ENCODE data around the gene SYNPO2.

Gene SYNPO2

GRCh38 chr4:118879409-118879808 is 9.2 kb upstream of the SYNPO2 start:
- no peak for DNase-seq (ENCODE audit: low read depth)

GRCh38 chr4:118881512-118882146 is 7.0 kb upstream of the SYNPO2 start:
- no peak for DNase-seq (ENCODE audit: low read depth)

GRCh38 chr4:118883861-118884260 is 4.8 kb upstream of the SYNPO2 start:
- DNase-seq (ENCODE audit: low read depth), result no peak

GRCh38 chr4:118884716-118885115 is 3.9 kb upstream of the SYNPO2 start:
- no peak for DNase-seq (ENCODE audit: low read depth)

- DNase-seq (ENCODE audit: low read depth), result no peak
Observed at GRCh38 chr4:118889312-118889691, 648 bp downstream of the SYNPO2 start.

GRCh38 chr4:118894034-118894433 is 5.4 kb downstream of the SYNPO2 start:
- no peak for DNase-seq (ENCODE audit: low read depth)

GRCh38 chr4:118898221-118898620 is 9.6 kb downstream of the SYNPO2 start:
- DNase-seq (ENCODE audit: low read depth), result no peak

- DNase-seq (ENCODE audit: low read depth), result no peak
Observed at GRCh38 chr4:118898684-118899138, 10.1 kb downstream of the SYNPO2 start.

GRCh38 chr4:118904418-118904817 is 15.8 kb downstream of the SYNPO2 start:
- DNase-seq (ENCODE audit: low read depth), result no peak

GRCh38 chr4:118904935-118905334 is 16.3 kb downstream of the SYNPO2 start:
- no peak for DNase-seq (ENCODE audit: low read depth)

GRCh38 chr4:118905566-118905965 is 16.9 kb downstream of the SYNPO2 start:
- DNase-seq (ENCODE audit: low read depth), result no peak

- no peak for DNase-seq (ENCODE audit: low read depth)
Observed at GRCh38 chr4:118909173-118909956, 20.7 kb downstream of the SYNPO2 start.

GRCh38 chr4:118910221-118910620 is 21.6 kb downstream of the SYNPO2 start:
- no peak for DNase-seq (ENCODE audit: low read depth)

- DNase-seq (ENCODE audit: low read depth), result no peak
Observed at GRCh38 chr4:118911238-118911703, 22.6 kb downstream of the SYNPO2 start.

GRCh38 chr4:118915468-118915867 is 26.8 kb downstream of the SYNPO2 start:
- DNase-seq (ENCODE audit: low read depth), result no peak

- no peak for DNase-seq (ENCODE audit: low read depth)
Observed at GRCh38 chr4:118916691-118917289, 28.1 kb downstream of the SYNPO2 start.

GRCh38 chr4:118917582-118917981 is 28.9 kb downstream of the SYNPO2 start:
- DNase-seq (ENCODE audit: low read depth), result no peak

- DNase-seq (ENCODE audit: low read depth), result no peak
Observed at GRCh38 chr4:118918388-118918787, 29.7 kb downstream of the SYNPO2 start.

GRCh38 chr4:118920247-118920646 is 31.6 kb downstream of the SYNPO2 start:
- DNase-seq (ENCODE audit: low read depth), result no peak

GRCh38 chr4:118921786-118922185 is 33.1 kb downstream of the SYNPO2 start:
- DNase-seq (ENCODE audit: low read depth), result no peak

GRCh38 chr4:118923891-118924290 is 35.2 kb downstream of the SYNPO2 start:
- DNase-seq (ENCODE audit: low read depth), result no peak

GRCh38 chr4:118927974-118928373 is 39.3 kb downstream of the SYNPO2 start:
- no peak for DNase-seq (ENCODE audit: low read depth)

GRCh38 chr4:118930255-118930654 is 41.6 kb downstream of the SYNPO2 start:
- no peak for DNase-seq (ENCODE audit: low read depth)
